Activated naive CD8-positive, alpha-beta T cell treated with anti-CD3 and anti-CD28 coated beads for 36 hours (primary cell): ENCODE measurements around the gene CD48. TPM values are rescaled to one million over a fixed set of nuclear protein-coding genes. Genes with fewer than 3 reads are reported as not detected.

Source experiments
- DNase-seq: peaks from one replicate; pipeline ENCODE4 v3.0.0; 2021
- H3K27ac Mint-ChIP-seq: one replicate; pipeline ENCODE4 v1.8.0; 2022; ENCODE audit warnings: mild to moderate bottlenecking, moderate library complexity, mixed read lengths
- H3K27me3 Mint-ChIP-seq: one replicate; pipeline ENCODE4 v1.8.0; 2022; ENCODE audit warnings: mild to moderate bottlenecking, mixed read lengths
- H3K36me3 Mint-ChIP-seq: one replicate; pipeline ENCODE4 v1.8.0; 2021; ENCODE audit warnings: mild to moderate bottlenecking, mixed read lengths
- H3K4me1 Mint-ChIP-seq: one replicate; pipeline ENCODE4 v1.8.0; 2021; ENCODE audit warnings: mixed read lengths
- H3K4me3 Mint-ChIP-seq: one replicate; pipeline ENCODE4 v1.8.0; 2022; ENCODE audit warnings: mild to moderate bottlenecking, moderate library complexity, mixed read lengths
- H3K9me3 Mint-ChIP-seq: one replicate; pipeline ENCODE4 v1.8.0; 2022; ENCODE audit warnings: mixed read lengths
- total RNA-seq, 2 experiments: library from RNA; stranded (reverse); gene quantifications; one replicate each; pipeline ENCODE4 v1.2.3, GENCODE V29; 2021

CD48 gene
- 100 to 1,000 TPM; 376 to 385 TPM for total RNA-seq

GRCh38 chr1:160711602-160712311 is at the start of gene CD48:
TSS of gene CD48 (minus strand) at chr1:160711822. CDS start at chr1:160711763, 59 bp downstream.
- Mint-ChIP-seq H3K36me3 (no peaks in the 10 kb centered on the region), H3K4me1 (peaks cover 38% of the 10 kb centered on the region), H3K27me3 (no peaks in the 10 kb centered on the region), H3K4me3 (no peak within 1 kb of the TSS), H3K9me3 (no peaks in the 10 kb centered on the region), H3K27ac (no peak within 1 kb of the TSS)
- peak; percentile 63 for DNase-seq

- Mint-ChIP-seq H3K36me3 (peaks cover 23% of the 10 kb centered on the region), H3K27me3 (no peaks in the 10 kb centered on the region), H3K27ac (no peak overlapping the region), H3K9me3 (peaks cover 37% of the 10 kb centered on the region), H3K4me3 (no peak overlapping the region), H3K4me1 (peaks cover 60% of the 10 kb centered on the region)
- DNase-seq, result no peak
Measured at GRCh38 chr1:160761046-160761445, 49.4 kb upstream of the CD48 start.

GRCh38 chr1:160759740-160760139 is 48.1 kb upstream of the CD48 start:
- no peak for DNase-seq
- Mint-ChIP-seq H3K27ac (no peak overlapping the region), H3K4me3 (no peak overlapping the region), H3K27me3 (no peaks in the 10 kb centered on the region), H3K4me1 (peaks cover 62% of the 10 kb centered on the region), H3K36me3 (peaks cover 23% of the 10 kb centered on the region), H3K9me3 (peaks cover 34% of the 10 kb centered on the region)

GRCh38 chr1:160758521-160758920 is 46.9 kb upstream of the CD48 start:
- peaks cover 34% of the 10 kb centered on the region for H3K9me3 Mint-ChIP-seq
- H3K36me3 Mint-ChIP-seq, result peaks cover 35% of the 10 kb centered on the region
- no peak for DNase-seq
- peaks cover 61% of the 10 kb centered on the region for H3K4me1 Mint-ChIP-seq
- no peak overlapping the region for H3K27ac Mint-ChIP-seq
- no peak overlapping the region for H3K4me3 Mint-ChIP-seq
- no peaks in the 10 kb centered on the region for H3K27me3 Mint-ChIP-seq

- no peak overlapping the region for H3K4me3 Mint-ChIP-seq
- peaks cover 36% of the 10 kb centered on the region for H3K9me3 Mint-ChIP-seq
- H3K27me3 Mint-ChIP-seq, result no peaks in the 10 kb centered on the region
- peak overlapping the region; percentile 98 for H3K27ac Mint-ChIP-seq
- H3K4me1 Mint-ChIP-seq, result peaks cover 71% of the 10 kb centered on the region
- DNase-seq, result no peak
- H3K36me3 Mint-ChIP-seq, result peaks cover 52% of the 10 kb centered on the region
Measured at GRCh38 chr1:160756849-160757201, 45.2 kb upstream of the CD48 start.

- peaks cover 69% of the 10 kb centered on the region for H3K4me1 Mint-ChIP-seq
- DNase-seq, result peak; percentile 60
- peaks cover 30% of the 10 kb centered on the region for H3K9me3 Mint-ChIP-seq
- H3K4me3 Mint-ChIP-seq, result peak overlapping the region; percentile 9
- H3K27ac Mint-ChIP-seq, result peak overlapping the region; percentile 98
- peaks cover 52% of the 10 kb centered on the region for H3K36me3 Mint-ChIP-seq
- H3K27me3 Mint-ChIP-seq, result no peaks in the 10 kb centered on the region
Measured at GRCh38 chr1:160755911-160756848, 44.6 kb upstream of the CD48 start.

GRCh38 chr1:160755461-160755860 is 43.8 kb upstream of the CD48 start:
- Mint-ChIP-seq H3K9me3 (peaks cover 25% of the 10 kb centered on the region), H3K4me3 (no peak overlapping the region), H3K27ac (peak overlapping the region; percentile 98), H3K36me3 (peaks cover 59% of the 10 kb centered on the region), H3K27me3 (no peaks in the 10 kb centered on the region), H3K4me1 (peaks cover 69% of the 10 kb centered on the region)
- no peak for DNase-seq

GRCh38 chr1:160753594-160753993 is 42.0 kb upstream of the CD48 start:
- Mint-ChIP-seq H3K27ac (peak overlapping the region; percentile 86), H3K9me3 (peaks cover 22% of the 10 kb centered on the region), H3K27me3 (no peaks in the 10 kb centered on the region), H3K4me1 (peaks cover 79% of the 10 kb centered on the region), H3K36me3 (peaks cover 74% of the 10 kb centered on the region), H3K4me3 (no peak overlapping the region)
- no peak for DNase-seq

GRCh38 chr1:160752924-160753323 is 41.3 kb upstream of the CD48 start:
- Mint-ChIP-seq H3K4me3 (peak overlapping the region; percentile 23), H3K27ac (peak overlapping the region; percentile 86), H3K36me3 (peaks cover 81% of the 10 kb centered on the region), H3K4me1 (peaks cover 84% of the 10 kb centered on the region), H3K9me3 (peaks cover 22% of the 10 kb centered on the region), H3K27me3 (no peaks in the 10 kb centered on the region)
- no peak for DNase-seq

GRCh38 chr1:160752406-160752805 is 40.8 kb upstream of the CD48 start:
- Mint-ChIP-seq H3K9me3 (peaks cover 18% of the 10 kb centered on the region), H3K36me3 (peaks cover 82% of the 10 kb centered on the region), H3K4me3 (peak overlapping the region; percentile 33), H3K4me1 (peaks cover 85% of the 10 kb centered on the region), H3K27ac (peak overlapping the region; percentile 86), H3K27me3 (no peaks in the 10 kb centered on the region)
- no peak for DNase-seq

GRCh38 chr1:160750608-160751007 is 39.0 kb upstream of the CD48 start:
- H3K4me3 Mint-ChIP-seq, result peak overlapping the region; percentile 9
- DNase-seq, result no peak
- peaks cover 5% of the 10 kb centered on the region for H3K9me3 Mint-ChIP-seq
- H3K27me3 Mint-ChIP-seq, result no peaks in the 10 kb centered on the region
- peaks cover 82% of the 10 kb centered on the region for H3K36me3 Mint-ChIP-seq
- peak overlapping the region; percentile 92 for H3K27ac Mint-ChIP-seq
- H3K4me1 Mint-ChIP-seq, result peaks cover 84% of the 10 kb centered on the region

- peak overlapping the region; percentile 82 for H3K27ac Mint-ChIP-seq
- no peaks in the 10 kb centered on the region for H3K27me3 Mint-ChIP-seq
- no peak for DNase-seq
- H3K4me1 Mint-ChIP-seq, result peaks cover 92% of the 10 kb centered on the region
- H3K4me3 Mint-ChIP-seq, result no peak overlapping the region
- peaks cover 4% of the 10 kb centered on the region for H3K9me3 Mint-ChIP-seq
- peaks cover 88% of the 10 kb centered on the region for H3K36me3 Mint-ChIP-seq
Measured at GRCh38 chr1:160748878-160749269, 37.3 kb upstream of the CD48 start.

GRCh38 chr1:160748181-160748877 is 36.7 kb upstream of the CD48 start:
- no peak overlapping the region for H3K4me3 Mint-ChIP-seq
- peaks cover 90% of the 10 kb centered on the region for H3K4me1 Mint-ChIP-seq
- peaks cover 4% of the 10 kb centered on the region for H3K9me3 Mint-ChIP-seq
- H3K36me3 Mint-ChIP-seq, result peaks cover 86% of the 10 kb centered on the region
- H3K27me3 Mint-ChIP-seq, result no peaks in the 10 kb centered on the region
- DNase-seq, result no peak
- peak overlapping the region; percentile 82 for H3K27ac Mint-ChIP-seq

GRCh38 chr1:160747717-160748116 is 36.1 kb upstream of the CD48 start:
- Mint-ChIP-seq H3K27ac (peak overlapping the region; percentile 82), H3K9me3 (peaks cover 2% of the 10 kb centered on the region), H3K4me1 (peaks cover 90% of the 10 kb centered on the region), H3K4me3 (no peak overlapping the region), H3K27me3 (no peaks in the 10 kb centered on the region), H3K36me3 (peaks cover 86% of the 10 kb centered on the region)
- DNase-seq, result no peak
